ENCODE results near the gene PROB1. TPM values are rescaled to one million over a fixed set of nuclear protein-coding genes. Genes with fewer than 3 reads are reported as not detected.
"Not testable (repeated sequence)": the region's sequence is repeated elsewhere in the genome, so short reads cannot be mapped to it uniquely, and the experiment has no call there.

The PROB1 gene
- total and polyA plus RNA-seq, 12 donors: 3.1 to 24.4 (median 8.8) TPM

GRCh38 chr5:139413153-139413552 is 18.2 kb upstream of the PROB1 start:
- H3K4me1 ChIP-seq (replicated peaks in 1 of 2): peaks cover 21 to 39% of the 10 kb centered on the region in 2 donors
- no peak for TF ChIP-seq POLR2A (IDR thresholded peaks at IDR 0.05)
- no peak for TF ChIP-seq CTCF (IDR thresholded peaks at IDR 0.05)
- H3K27me3 ChIP-seq: no peaks in the 10 kb centered on the region
- no peaks in the 10 kb centered on the region for H3K9me3 ChIP-seq (replicated peaks in 1 of 3)
- no peak overlapping the region for H3K27ac ChIP-seq
- intact Hi-C loops (cut with DNase I): no loop called here
- WGBS, 4 donors: 96 to 100% (median 96%) methylated on average over 6 of the region's 6 CpGs
- H3K4me3 ChIP-seq: no peak overlapping the region
- DNase-seq: peak in 1 of 7 donors; percentile 10
- no peaks in the 10 kb centered on the region for H3K36me3 ChIP-seq (replicated peaks in 1 of 2)

GRCh38 chr5:139410993-139411828 is 16.3 kb upstream of the PROB1 start:
- peak in 2 of 7 donors; percentile 13 to 69 for DNase-seq
- TF ChIP-seq POLR2A (IDR thresholded peaks at IDR 0.05) (no peak), CTCF (IDR thresholded peaks at IDR 0.05) (no peak)
- intact Hi-C loops (cut with DNase I): no loop called here
- WGBS, 4 donors: 84 to 87% (median 84%) methylated on average over 17 of the region's 17 CpGs
- no peak overlapping the region for H3K4me3 ChIP-seq
- H3K27me3 ChIP-seq: no peaks in the 10 kb centered on the region
- H3K9me3 ChIP-seq (replicated peaks in 1 of 3): no peaks in the 10 kb centered on the region
- peak overlapping the region in 1 of 5 donors; percentile 11 for H3K27ac ChIP-seq
- H3K36me3 ChIP-seq (replicated peaks in 1 of 2): no peaks in the 10 kb centered on the region
- peaks cover 16 to 24% of the 10 kb centered on the region in 2 donors for H3K4me1 ChIP-seq (replicated peaks in 1 of 2)

- Histone ChIP-seq H3K36me3 (replicated peaks in 1 of 2) (no peaks in the 10 kb centered on the region), H3K9me3 (replicated peaks in 1 of 3) (no peaks in the 10 kb centered on the region), H3K27ac (peak overlapping the region in 1 of 5 donors; percentile 11), H3K4me3 (no peak overlapping the region), H3K4me1 (replicated peaks in 1 of 2) (peaks cover 14 to 15% of the 10 kb centered on the region in 2 donors), H3K27me3 (no peaks in the 10 kb centered on the region)
- intact Hi-C loops (cut with DNase I): no loop called here
- 68 to 79% (median 73%) methylated on average over 6 of the region's 6 CpGs for WGBS, 4 donors
- TF ChIP-seq CTCF (IDR thresholded peaks at IDR 0.05) (no peak), POLR2A (IDR thresholded peaks at IDR 0.05) (no peak)
- peak in 2 of 7 donors; percentile 2 to 53 for DNase-seq
These were observed 15.5 kb upstream of the PROB1 start for GRCh38 chr5:139410121-139410992.

- H3K4me3 ChIP-seq; H3K36me3 ChIP-seq (replicated peaks in 1 of 2); H3K27ac ChIP-seq; H3K4me1 ChIP-seq (replicated peaks in 1 of 2); H3K27me3 ChIP-seq; H3K9me3 ChIP-seq (replicated peaks in 1 of 3); intact Hi-C loops (cut with DNase I): not testable (repeated sequence)
- 83 to 93% (median 87%) methylated on average over 4 to 5 of the region's 5 CpGs for WGBS, 4 donors
- DNase-seq: peak in 2 of 7 donors; percentile 5 to 43
These were observed 14.2 kb upstream of the PROB1 start for GRCh38 chr5:139409116-139409515.
